CD14-positive monocyte (primary cell): ENCODE results near the gene HDAC4. TPM values are rescaled to one million over a fixed set of nuclear protein-coding genes. Genes with fewer than 3 reads are reported as not detected.

Experiments
- DNase-seq, 3 donors: peaks; one replicate each; pipeline ENCODE4 v3.0.0-alpha.2; 2011 to 2022
- H2AFZ ChIP-seq: 2 replicates; pipeline ENCODE4 v1.6.0; 2012; ENCODE audit warnings: mild to moderate bottlenecking, low read depth, low read length, inconsistent platforms; ENCODE audit not compliant: insufficient read depth, poor library complexity, severe bottlenecking
- H3K27ac ChIP-seq, 2 donors: 1 replicate in 1 of 2; 2 replicates in 1 of 2; pipeline ENCODE4 v1.5.1; 2012 to 2013; ENCODE audit warnings: low read length in 2 of 2, control low read depth in 1 of 2, inconsistent platforms in 1 of 2, low read depth in 1 of 2, mild to moderate bottlenecking in 1 of 2
- H3K27me3 ChIP-seq, 2 donors: one replicate each; pipeline versions ENCODE4 v1.6.0 to v1.6.1; 2011 to 2013; ENCODE audit warnings: low read length in 2 of 2; ENCODE audit not compliant: control insufficient read depth in 2 of 2, insufficient read depth in 2 of 2
- H3K36me3 ChIP-seq, 2 donors: replicated peaks in 1 of 2; 1 replicate in 1 of 2; 2 replicates in 1 of 2; pipeline versions ENCODE4 v1.5.1 to v1.6.1; 2012 to 2013; ENCODE audit warnings: low read length in 2 of 2, control low read depth in 1 of 2, inconsistent platforms in 1 of 2, mild to moderate bottlenecking in 1 of 2; ENCODE audit not compliant: insufficient read depth in 2 of 2, control insufficient read depth in 1 of 2
- H3K4me1 ChIP-seq, 2 donors: 1 replicate in 1 of 2; 2 replicates in 1 of 2; pipeline versions ENCODE4 v1.5.1 to v1.6.1; 2012 to 2013; ENCODE audit warnings: low read length in 2 of 2, control low read depth in 1 of 2, inconsistent platforms in 1 of 2, mild to moderate bottlenecking in 1 of 2, moderate library complexity in 1 of 2; ENCODE audit not compliant: insufficient read depth in 2 of 2, control insufficient read depth in 1 of 2
- H3K4me2 ChIP-seq: replicated peaks from 2 replicates; pipeline ENCODE3; 2012; ENCODE audit warnings: low read length, moderate library complexity, mild to moderate bottlenecking; ENCODE audit not compliant: poor library complexity, severe bottlenecking; ENCODE audit errors: extremely low read depth
- H3K4me3 ChIP-seq, 3 experiments: fragments of 200-600 bp in 1 of 3; sonication (generic) in 1 of 3; replicated peaks in 1 of 3; 1 replicate in 2 of 3; 2 replicates in 1 of 3; pipeline ENCODE4 v1.5.1; 2011 to 2013; ENCODE audit warnings: low read length in 3 of 3, mild to moderate bottlenecking in 3 of 3, control low read depth in 2 of 3, low read depth in 2 of 3, inconsistent platforms in 1 of 3, moderate library complexity in 1 of 3
- H3K79me2 ChIP-seq: 2 replicates; pipeline ENCODE4 v1.6.0; 2012; ENCODE audit warnings: mild to moderate bottlenecking, control low read depth, inconsistent platforms, low read length, moderate library complexity; ENCODE audit not compliant: insufficient read depth
- H3K9ac ChIP-seq: 2 replicates; pipeline ENCODE4 v1.6.0; 2017; ENCODE audit warnings: low read length, mild to moderate bottlenecking; ENCODE audit not compliant: insufficient read depth, poor library complexity, severe bottlenecking
- H3K9me3 ChIP-seq, 2 donors: replicated peaks in 1 of 2; 1 replicate in 1 of 2; 2 replicates in 1 of 2; pipeline versions ENCODE4 v1.5.1 to v1.6.1; 2012 to 2013; ENCODE audit warnings: low read length in 2 of 2, control low read depth in 1 of 2; ENCODE audit not compliant: control insufficient read depth in 1 of 2, insufficient read depth in 1 of 2
- H4K20me1 ChIP-seq: 2 replicates; pipeline ENCODE4 v1.6.0; 2012; ENCODE audit warnings: mild to moderate bottlenecking, low read length, control low read depth, moderate library complexity; ENCODE audit not compliant: insufficient read depth
- H3K27ac Mint-ChIP-seq, 7 donors: one replicate each; pipeline ENCODE4 v1.8.0; 2020; ENCODE audit warnings: mild to moderate bottlenecking in 7 of 7, mixed read lengths in 7 of 7, moderate library complexity in 6 of 7, inconsistent platforms in 2 of 7
- H3K27me3 Mint-ChIP-seq, 3 donors: one replicate each; pipeline ENCODE4 v1.8.0; 2021 to 2022; ENCODE audit warnings: low read depth in 3 of 3, mild to moderate bottlenecking in 3 of 3, mixed read lengths in 3 of 3, moderate library complexity in 3 of 3, inconsistent platforms in 1 of 3
- H3K36me3 Mint-ChIP-seq, 2 donors: one replicate each; pipeline ENCODE4 v1.8.0; 2020; ENCODE audit warnings: mixed read lengths in 2 of 2, inconsistent platforms in 1 of 2, mild to moderate bottlenecking in 1 of 2
- H3K4me1 Mint-ChIP-seq: one replicate; pipeline ENCODE4 v1.8.0; 2020; ENCODE audit warnings: mild to moderate bottlenecking, mixed read lengths
- H3K4me3 Mint-ChIP-seq, 2 donors: one replicate each; pipeline ENCODE4 v1.8.0; 2020; ENCODE audit warnings: mild to moderate bottlenecking in 2 of 2, mixed read lengths in 2 of 2, moderate library complexity in 1 of 2
- H3K9me3 Mint-ChIP-seq, 7 donors: one replicate each; pipeline ENCODE4 v1.8.0; 2020 to 2022; ENCODE audit warnings: mixed read lengths in 7 of 7, mild to moderate bottlenecking in 6 of 7, moderate library complexity in 6 of 7, inconsistent platforms in 2 of 7
- WGBS: methylation state at CpG from one replicate; pipeline ENCODE4 v1.1.5; 2013; ENCODE audit warnings: missing lambda C conversion rate; ENCODE audit not compliant: insufficient coverage; 5-methylcytosine and 5-hydroxymethylcytosine counted together
- intact Hi-C, 2 donors: fragments of 100-400 bp; cut with micrococcal nuclease; formaldehyde crosslinking; loops; one replicate each; pipeline versions ENCODE4 v1.15.0 to v1.15.1; 2023
- polyA plus RNA-seq, 3 donors: library from polyadenylated mRNA; depleted of rRNA in 1 of 3; unstranded in 2 of 3; stranded (reverse) in 1 of 3; fragments of 300-500 nt in 2 of 3; fragments of >200 nt in 1 of 3; fragmentation: Illumina TruSeq in 2 of 3; gene quantifications; 1 replicate in 2 of 3; 2 replicates in 1 of 3; pipeline ENCODE4 v1.2.3, GENCODE V29; 2012 to 2021
- TF ChIP-seq, protein P1 (sequence below): fragments of 200-600 bp; IDR thresholded peaks from one replicate; pipeline ENCODE4 v1.8.0; 2022; ENCODE audit warnings: antibody characterized with exemption, mild to moderate bottlenecking

Gene HDAC4
- polyA plus RNA-seq, 3 donors, result 3.3 to 23.0 (median 4.5) TPM

DNA sequence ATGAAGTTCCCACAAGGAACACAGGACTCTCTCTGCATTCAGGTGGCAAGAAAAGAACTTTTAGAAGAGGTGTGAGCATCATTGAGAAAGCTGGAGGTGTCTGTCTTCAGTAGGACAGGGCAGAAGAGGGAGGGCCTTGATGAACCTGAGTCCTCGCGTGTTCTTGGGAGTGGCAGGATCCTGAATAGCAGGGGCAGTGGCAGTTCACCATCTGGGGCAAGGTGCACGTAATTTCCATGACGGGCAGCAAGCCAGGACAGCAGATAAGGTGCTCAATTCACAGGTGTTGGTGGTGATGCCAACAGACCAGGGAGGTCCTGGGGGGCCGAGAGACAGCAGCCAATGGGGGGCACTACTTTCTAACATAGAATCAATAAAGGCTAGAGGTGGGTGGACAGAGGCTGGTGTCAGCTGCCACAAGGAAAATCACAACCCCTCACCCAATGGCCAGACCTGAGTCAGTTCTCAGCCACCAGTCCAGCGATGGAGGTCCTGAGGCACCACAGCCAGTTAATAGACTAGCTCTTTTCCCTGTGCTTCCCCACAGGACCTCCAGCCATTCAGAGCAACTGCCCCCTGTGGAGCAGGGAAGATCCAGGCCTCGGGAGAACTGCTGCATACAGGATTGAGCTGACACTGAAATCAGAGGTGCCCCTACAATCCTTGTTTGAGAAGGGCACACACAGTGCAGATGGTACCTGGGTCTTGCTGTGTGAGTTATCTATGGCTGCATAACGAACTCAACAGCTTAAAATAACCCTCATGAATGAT, 10.9 kb upstream of the HDAC4 start:
- Mint-ChIP-seq H3K36me3 (peaks cover 3 to 5% of the 10 kb centered on the region in 2 donors), H3K9me3 (peaks cover 15 to 39% (median 24%) of the 10 kb centered on the region in 7 donors), H3K4me3 (no peak overlapping the region), H3K4me1 (peaks cover 10% of the 10 kb centered on the region), H3K27me3 (peaks cover 0 to 7% (median 2%) of the 10 kb centered on the region in 3 donors), H3K27ac (no peak overlapping the region)
- H4K20me1 ChIP-seq, result no peaks in the 10 kb centered on the region
- H3K4me1 ChIP-seq, result no peaks in the 10 kb centered on the region
- TF ChIP-seq, protein P1, sequence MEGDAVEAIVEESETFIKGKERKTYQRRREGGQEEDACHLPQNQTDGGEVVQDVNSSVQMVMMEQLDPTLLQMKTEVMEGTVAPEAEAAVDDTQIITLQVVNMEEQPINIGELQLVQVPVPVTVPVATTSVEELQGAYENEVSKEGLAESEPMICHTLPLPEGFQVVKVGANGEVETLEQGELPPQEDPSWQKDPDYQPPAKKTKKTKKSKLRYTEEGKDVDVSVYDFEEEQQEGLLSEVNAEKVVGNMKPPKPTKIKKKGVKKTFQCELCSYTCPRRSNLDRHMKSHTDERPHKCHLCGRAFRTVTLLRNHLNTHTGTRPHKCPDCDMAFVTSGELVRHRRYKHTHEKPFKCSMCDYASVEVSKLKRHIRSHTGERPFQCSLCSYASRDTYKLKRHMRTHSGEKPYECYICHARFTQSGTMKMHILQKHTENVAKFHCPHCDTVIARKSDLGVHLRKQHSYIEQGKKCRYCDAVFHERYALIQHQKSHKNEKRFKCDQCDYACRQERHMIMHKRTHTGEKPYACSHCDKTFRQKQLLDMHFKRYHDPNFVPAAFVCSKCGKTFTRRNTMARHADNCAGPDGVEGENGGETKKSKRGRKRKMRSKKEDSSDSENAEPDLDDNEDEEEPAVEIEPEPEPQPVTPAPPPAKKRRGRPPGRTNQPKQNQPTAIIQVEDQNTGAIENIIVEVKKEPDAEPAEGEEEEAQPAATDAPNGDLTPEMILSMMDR, result no peak
- no peak for DNase-seq
- H2AFZ ChIP-seq, result no peak overlapping the region
- no peak overlapping the region for H3K9ac ChIP-seq
- WGBS, result 100% methylated on average over 6 of the region's 8 CpGs
- H3K79me2 ChIP-seq, result no peaks in the 10 kb centered on the region
- no peaks in the 10 kb centered on the region for H3K36me3 ChIP-seq
- intact Hi-C loops, result loop anchor here in 1 of 2 donors (10.0 kb wide), 1 partner anchor 63 kb away; no protein-coding TSS in a partner anchor
- H3K4me2 ChIP-seq, result no peak overlapping the region
- H3K27me3 ChIP-seq, result no peaks in the 10 kb centered on the region
- H3K27ac ChIP-seq, result no peak overlapping the region
- H3K4me3 ChIP-seq, result no peak overlapping the region
- H3K9me3 ChIP-seq, result peaks cover 0 to 6% of the 10 kb centered on the region in 2 donors

DNA sequence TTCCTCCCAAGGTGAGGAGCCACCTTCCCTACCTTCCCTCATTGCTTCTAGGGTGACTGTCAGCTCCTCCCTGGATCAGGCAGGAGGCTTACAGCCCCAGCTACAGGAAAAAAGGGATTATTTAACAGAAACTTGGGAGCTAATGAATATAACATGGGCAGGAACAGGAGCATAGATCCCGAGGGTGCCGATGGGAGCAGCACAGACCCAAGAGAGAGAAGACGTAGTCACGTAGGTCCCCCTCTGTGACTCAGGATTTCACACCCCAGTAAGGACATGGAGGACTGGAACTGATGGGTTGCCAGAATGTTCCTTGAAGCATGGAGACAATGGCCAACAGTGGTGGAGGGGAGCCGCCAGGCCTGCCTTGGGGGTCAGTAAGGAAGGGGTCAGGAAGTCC, 10.3 kb upstream of the HDAC4 start:
- H3K9me3 Mint-ChIP-seq, result peaks cover 13 to 36% (median 23%) of the 10 kb centered on the region in 7 donors
- Histone ChIP-seq H4K20me1 (no peaks in the 10 kb centered on the region), H2AFZ (no peak overlapping the region), H3K79me2 (no peaks in the 10 kb centered on the region), H3K4me3 (no peak overlapping the region), H3K4me2 (no peak overlapping the region), H3K9ac (no peak overlapping the region), H3K27ac (no peak overlapping the region), H3K36me3 (no peaks in the 10 kb centered on the region), H3K9me3 (peaks cover 0 to 6% of the 10 kb centered on the region in 2 donors), H3K27me3 (no peaks in the 10 kb centered on the region), H3K4me1 (no peaks in the 10 kb centered on the region)
- peaks cover 10% of the 10 kb centered on the region for H3K4me1 Mint-ChIP-seq
- no peak overlapping the region for H3K4me3 Mint-ChIP-seq
- TF ChIP-seq, protein P1, result no peak
- peaks cover 0 to 7% (median 1%) of the 10 kb centered on the region in 3 donors for H3K27me3 Mint-ChIP-seq
- no peak overlapping the region for H3K27ac Mint-ChIP-seq
- DNase-seq, result no peak
- peaks cover 3 to 5% of the 10 kb centered on the region in 2 donors for H3K36me3 Mint-ChIP-seq
- intact Hi-C loops, result loop anchor here in 1 of 2 donors (10.0 kb wide), 1 partner anchor 64 kb away; no protein-coding TSS in a partner anchor
- WGBS, result 92% methylated on average over 5 of the region's 5 CpGs
